Right cardiac atrium (tissue), 5 donors: ENCODE results near the gene VILL. TPM values are rescaled to one million over a fixed set of nuclear protein-coding genes. Genes with fewer than 3 reads are reported as not detected.

Experiments used
- ATAC-seq, 2 donors: fragments of 200-7000 bp; cut with Tn5 transposase; one replicate each; pipeline versions ENCODE4 v1.8.0 to v1.9.1; 2020; ENCODE audit warnings: moderate library complexity in 2 of 2, mild to moderate bottlenecking in 1 of 2
- DNase-seq, 3 donors: peaks; one replicate each; pipeline ENCODE4 v3.0.0-alpha.2; 2020
- H3K27ac ChIP-seq: one replicate; pipeline ENCODE4 v1.5.1; 2013; ENCODE audit warnings: mild to moderate bottlenecking, low read length, control low read depth, moderate library complexity
- H3K27me3 ChIP-seq: one replicate; pipeline ENCODE4 v1.6.1; 2013; ENCODE audit not compliant: control insufficient read depth, insufficient read depth
- H3K4me1 ChIP-seq: one replicate; pipeline ENCODE4 v1.6.1; 2013; ENCODE audit warnings: low read length; ENCODE audit not compliant: control insufficient read depth, insufficient read depth
- H3K4me3 ChIP-seq: one replicate; pipeline ENCODE4 v1.5.1; 2013; ENCODE audit warnings: low read length, control low read depth
- H3K9me3 ChIP-seq: one replicate; pipeline ENCODE4 v1.6.1; 2013; ENCODE audit warnings: low read length; ENCODE audit not compliant: control insufficient read depth
- WGBS: extraction: QIAGEN DNeasy Blood & Tissue Kit; methylation state at CpG from one replicate; pipeline ENCODE4 v1.1.7; 2013; 5-methylcytosine and 5-hydroxymethylcytosine counted together
- intact Hi-C, 4 donors: fragments of 100-400 bp; cut with DNase I; formaldehyde crosslinking; loops; one replicate each; pipeline versions ENCODE4 v1.11.0 to v1.14.0; 2022 to 2023
- polyA plus RNA-seq: library from polyadenylated mRNA; stranded (reverse); fragments of 200-250 nt; gene quantifications from one replicate; pipeline ENCODE4 v1.2.3, GENCODE V29; 2013
- total RNA-seq, 4 donors: library from RNA; stranded (reverse); fragmentation: NEBNext Ultra II Directional; extraction: Animal tissue kit (Norgen Biotek cat#: 25700); gene quantifications; one replicate each; pipeline ENCODE4 v1.2.1, GENCODE V29; 2021
- donor health status: healthy with polysubstance abuse.
- donor health status: DM: no; HTN: yes; CAD: no.
- donor health status: DM: no; HTN: no; CAD: no.
- donor health status: DM: no; HTN: yes; CAD: no; lungs with severe emphysema.
- donor health status: DM: yes; HTN: yes; CAD: no.

VILL gene
- total and polyA plus RNA-seq, 5 donors, result 4.0 to 9.7 (median 8.4) TPM

DNA sequence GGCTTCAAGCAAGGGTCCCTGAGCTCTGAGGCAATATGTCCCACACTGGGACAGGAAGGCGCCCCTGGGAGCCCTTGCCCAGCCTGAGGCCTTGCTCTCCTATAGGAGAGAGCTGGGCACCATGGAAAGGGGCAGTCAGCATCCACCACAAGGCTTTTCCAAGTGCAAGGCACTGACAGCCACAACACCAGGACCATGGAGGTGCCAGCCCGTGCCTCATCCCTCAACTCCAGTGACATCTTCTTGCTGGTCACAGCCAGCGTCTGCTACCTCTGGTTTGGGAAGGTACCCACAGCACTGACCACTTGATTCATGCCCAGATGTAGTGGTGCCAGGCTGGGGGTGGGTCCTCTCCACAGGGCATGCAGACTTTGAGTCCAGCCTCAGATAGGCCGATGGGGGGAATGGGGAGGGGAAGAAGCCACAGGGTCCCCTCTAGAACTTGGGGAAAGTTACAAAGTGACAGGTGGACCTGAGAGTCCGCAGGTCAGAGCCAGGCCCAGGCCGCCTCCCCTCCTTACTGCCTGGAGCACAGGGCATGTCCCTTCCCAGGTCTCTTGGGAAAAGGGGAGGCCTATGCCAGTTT lies 11.8 kb downstream of the VILL start:
- Histone ChIP-seq H3K4me3 (no peak overlapping the region), H3K4me1 (no peaks in the 10 kb centered on the region), H3K27ac (no peak overlapping the region), H3K27me3 (no peaks in the 10 kb centered on the region), H3K9me3 (no peaks in the 10 kb centered on the region)
- DNase-seq (peak in 2 of 3 donors; percentile 14 to 50), ATAC-seq (no peak)
- intact Hi-C loops, result no loop called here
- 98% methylated on average over 6 of the region's 6 CpGs for WGBS

DNA sequence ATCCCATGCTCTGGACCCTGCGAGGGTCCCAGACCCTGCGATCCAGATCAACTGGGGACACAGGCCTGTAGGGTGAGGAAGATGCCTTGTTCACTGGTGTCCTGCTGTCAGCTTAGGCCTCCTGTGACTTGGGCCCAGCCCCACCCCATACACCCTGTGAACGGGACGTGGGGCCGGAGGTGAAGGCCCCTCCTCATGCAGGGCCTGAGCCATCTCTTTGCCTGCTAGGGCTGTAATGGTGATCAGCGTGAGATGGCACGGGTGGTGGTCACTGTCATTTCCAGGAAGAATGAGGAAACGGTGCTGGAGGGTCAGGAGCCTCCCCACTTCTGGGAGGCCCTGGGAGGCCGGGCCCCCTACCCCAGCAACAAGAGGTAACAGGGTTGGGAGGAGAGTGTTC lies 12.4 kb downstream of the VILL start:
- Histone ChIP-seq H3K4me1 (no peaks in the 10 kb centered on the region), H3K27me3 (no peaks in the 10 kb centered on the region), H3K9me3 (no peaks in the 10 kb centered on the region), H3K4me3 (no peak overlapping the region), H3K27ac (no peak overlapping the region)
- intact Hi-C loops, result no loop called here
- ATAC-seq (no peak), DNase-seq (peak in 2 of 3 donors; percentile 19 to 60)
- WGBS, result 79% methylated on average over 9 of the region's 9 CpGs

DNA sequence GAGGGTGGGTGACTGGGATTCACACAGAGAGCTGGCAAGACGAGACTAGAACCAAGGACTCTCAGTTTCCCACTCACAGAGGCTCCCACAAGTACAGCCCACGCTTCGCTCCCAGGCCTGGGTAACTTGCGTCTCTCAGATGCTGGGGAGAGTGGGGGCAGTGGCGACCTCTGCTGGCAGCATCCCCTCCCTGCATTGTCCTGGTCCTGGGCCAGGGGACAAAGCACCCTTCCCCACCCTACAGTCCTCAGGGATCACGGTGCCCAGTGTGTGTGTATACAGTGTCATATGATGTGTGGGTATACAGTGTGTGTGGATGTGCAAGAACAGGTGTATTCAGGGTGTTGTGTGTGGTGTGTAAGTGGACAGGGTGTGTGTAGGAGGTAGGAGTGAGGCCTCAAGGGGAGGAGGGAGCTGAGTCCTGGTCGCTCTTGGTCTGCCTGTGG lies 12.8 kb downstream of the VILL start:
- no peaks in the 10 kb centered on the region for H3K27me3 ChIP-seq
- no peak overlapping the region for H3K27ac ChIP-seq
- intact Hi-C loops, result no loop called here

DNA sequence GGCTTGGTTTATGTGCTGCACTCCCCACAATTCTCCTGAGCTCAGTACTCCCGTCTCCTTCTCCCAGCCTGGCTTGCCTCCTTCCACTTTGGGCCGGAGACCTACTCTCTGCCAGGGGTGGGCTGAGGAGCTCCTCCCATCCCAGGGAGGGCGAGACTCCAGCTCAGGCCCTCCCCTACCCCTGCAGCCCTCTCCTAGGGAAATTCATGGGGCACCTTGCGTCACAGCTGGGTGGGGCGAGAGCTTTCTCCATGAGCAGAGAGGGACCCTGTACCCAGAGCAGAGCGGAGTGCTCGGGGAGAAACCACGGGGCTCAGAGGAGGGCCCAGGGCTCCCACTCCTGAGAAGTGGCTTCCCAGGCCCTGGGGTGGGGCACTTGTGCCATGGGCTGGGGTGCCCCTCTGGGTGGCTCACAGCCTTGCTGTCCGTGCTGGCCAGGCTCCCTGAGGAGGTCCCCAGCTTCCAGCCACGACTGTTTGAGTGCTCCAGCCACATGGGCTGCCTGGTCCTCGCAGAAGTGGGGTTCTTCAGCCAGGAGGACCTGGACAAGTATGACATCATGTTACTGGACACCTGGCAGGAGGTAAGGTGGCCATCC lies 13.3 kb downstream of the VILL start:
- ATAC-seq (peak; percentile 52 to 53), DNase-seq (peak; percentile 83 to 91 (median 87))
- H3K9me3 ChIP-seq, result no peaks in the 10 kb centered on the region
- intact Hi-C loops, result no loop called here
- no peaks in the 10 kb centered on the region for H3K4me1 ChIP-seq
- H3K27ac ChIP-seq, result peak overlapping the region; percentile 34
- 68% methylated on average over 11 of the region's 11 CpGs for WGBS
- no peak overlapping the region for H3K4me3 ChIP-seq
- H3K27me3 ChIP-seq, result no peaks in the 10 kb centered on the region

More for the DNA sequence above, 12.8 kb downstream of the VILL start:
- Histone ChIP-seq H3K4me1 (no peaks in the 10 kb centered on the region), H3K4me3 (no peak overlapping the region), H3K9me3 (no peaks in the 10 kb centered on the region)
- DNase-seq (peak; percentile 69 to 88 (median 88)), ATAC-seq (peak; percentile 23 to 33)
- WGBS, result 35% methylated on average over 7 of the region's 7 CpGs

DNA sequence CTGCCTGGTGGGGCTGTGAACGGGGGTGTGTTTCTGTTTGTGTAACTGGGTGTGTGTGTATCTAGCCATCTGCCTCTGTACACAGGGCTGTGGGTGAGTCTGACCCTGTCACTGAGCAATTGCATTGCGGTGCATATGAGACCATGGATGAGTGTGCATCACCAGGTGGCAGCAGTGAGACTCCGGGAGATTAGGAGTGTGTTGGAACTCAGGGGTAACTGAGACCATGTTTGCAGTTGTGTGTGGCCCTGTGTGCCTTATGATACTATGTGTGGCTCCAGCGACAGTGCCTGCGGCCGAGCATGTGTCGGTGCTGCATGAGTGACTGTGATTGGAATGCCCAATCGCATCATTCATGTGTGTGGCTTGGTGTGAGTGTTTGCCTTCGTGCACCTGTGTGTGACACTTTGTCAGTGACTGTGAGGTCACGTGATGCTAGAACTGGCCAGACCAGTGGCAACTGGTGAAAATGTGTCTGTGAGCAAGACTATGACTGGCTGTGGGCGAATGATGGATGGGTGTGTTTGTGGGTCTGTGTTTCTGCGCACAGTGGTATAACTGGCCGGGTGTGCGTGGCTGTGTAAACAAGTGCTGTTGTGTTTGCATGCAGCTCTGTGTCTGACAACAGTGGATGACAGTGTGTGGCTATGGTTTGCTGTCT lies 14.0 kb downstream of the VILL start:
- intact Hi-C loops, result no loop called here
- ATAC-seq (peak; percentile 67 to 76), DNase-seq (peak; percentile 81 to 94 (median 87))
- WGBS, result 64% methylated on average over 14 of the region's 14 CpGs
- H3K9me3 ChIP-seq, result no peaks in the 10 kb centered on the region
- no peaks in the 10 kb centered on the region for H3K4me1 ChIP-seq
- H3K27ac ChIP-seq, result peak overlapping the region; percentile 38
- no peak overlapping the region for H3K4me3 ChIP-seq
- H3K27me3 ChIP-seq, result no peaks in the 10 kb centered on the region

DNA sequence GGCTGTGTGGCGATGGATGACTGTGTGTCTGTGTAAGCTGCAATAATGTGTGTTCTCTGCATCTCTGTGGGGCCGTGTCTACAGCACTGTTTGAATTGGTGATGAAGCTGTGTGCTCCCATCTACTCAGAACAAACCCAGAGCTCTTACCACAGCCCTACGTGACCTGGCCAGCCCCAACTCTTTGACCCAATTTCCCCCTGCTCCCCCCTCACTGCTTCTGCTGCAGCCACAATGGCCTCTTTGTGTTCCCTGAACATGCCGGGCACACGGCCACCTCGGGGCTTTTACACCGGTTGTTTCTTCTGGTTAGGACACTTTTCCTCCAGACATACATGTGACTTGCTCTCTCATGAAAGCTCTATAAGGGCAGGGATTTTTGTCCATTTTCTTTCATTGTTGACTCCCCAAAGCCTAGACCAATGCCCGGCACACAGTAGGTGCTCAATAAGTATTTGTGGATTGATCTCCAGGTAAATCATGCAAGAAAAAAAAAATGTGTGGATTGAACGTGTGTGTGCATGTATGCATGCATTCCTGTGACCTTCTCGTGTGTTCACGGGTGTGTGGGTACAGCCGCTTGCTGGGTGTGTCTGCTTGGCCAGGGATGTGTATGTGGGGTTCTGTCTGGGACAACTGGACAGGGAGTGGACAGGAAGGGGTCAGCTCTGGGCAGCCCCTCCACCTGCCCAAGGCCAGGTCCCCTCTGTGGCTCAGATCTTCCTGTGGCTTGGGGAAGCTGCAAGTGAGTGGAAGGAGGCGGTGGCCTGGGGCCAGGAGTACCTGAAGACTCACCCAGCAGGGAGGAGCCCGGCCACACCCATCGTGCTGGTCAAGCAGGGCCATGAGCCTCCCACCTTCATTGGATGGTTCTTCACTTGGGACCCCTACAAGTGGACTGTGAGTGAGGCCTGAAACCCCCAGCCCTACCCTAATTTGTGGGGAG lies 14.8 kb downstream of the VILL start:
- H3K27me3 ChIP-seq, result no peaks in the 10 kb centered on the region
- ATAC-seq (peak; percentile 48 to 66), DNase-seq (peak; percentile 85 to 95 (median 93))
- H3K27ac ChIP-seq, result peak overlapping the region; percentile 38
- no peaks in the 10 kb centered on the region for H3K4me1 ChIP-seq
- WGBS, result 68% methylated on average over 15 of the region's 15 CpGs
- H3K4me3 ChIP-seq, result no peak overlapping the region
- H3K9me3 ChIP-seq, result no peaks in the 10 kb centered on the region
- intact Hi-C loops, result no loop called here

DNA sequence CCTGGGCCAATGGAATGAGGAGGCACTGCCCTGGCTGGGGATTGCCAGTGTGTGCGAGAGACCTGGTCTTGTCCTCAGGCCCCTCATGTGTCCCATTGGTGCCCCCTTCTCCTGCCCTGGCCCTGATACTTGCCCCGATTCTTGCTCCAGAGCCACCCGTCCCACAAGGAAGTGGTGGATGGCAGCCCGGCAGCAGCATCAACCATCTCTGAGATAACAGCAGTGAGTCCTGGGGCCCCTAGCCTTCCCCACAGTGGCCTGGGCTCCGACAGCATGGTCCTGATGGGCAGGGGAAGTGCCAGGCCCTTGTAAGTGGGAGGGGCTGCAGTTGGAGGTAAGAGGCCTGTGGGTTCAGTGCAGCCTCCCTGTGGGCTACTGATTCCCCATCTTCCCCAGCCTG lies 15.4 kb downstream of the VILL start:
- H3K4me1 ChIP-seq, result no peaks in the 10 kb centered on the region
- WGBS, result 87% methylated on average over 5 of the region's 5 CpGs
- ATAC-seq, result no peak
- intact Hi-C loops, result no loop called here
- H3K27ac ChIP-seq, result no peak overlapping the region
- no peaks in the 10 kb centered on the region for H3K27me3 ChIP-seq
- peak in 2 of 3 donors; percentile 18 to 49 for DNase-seq
- H3K4me3 ChIP-seq, result no peak overlapping the region
- H3K9me3 ChIP-seq, result no peaks in the 10 kb centered on the region

DNA sequence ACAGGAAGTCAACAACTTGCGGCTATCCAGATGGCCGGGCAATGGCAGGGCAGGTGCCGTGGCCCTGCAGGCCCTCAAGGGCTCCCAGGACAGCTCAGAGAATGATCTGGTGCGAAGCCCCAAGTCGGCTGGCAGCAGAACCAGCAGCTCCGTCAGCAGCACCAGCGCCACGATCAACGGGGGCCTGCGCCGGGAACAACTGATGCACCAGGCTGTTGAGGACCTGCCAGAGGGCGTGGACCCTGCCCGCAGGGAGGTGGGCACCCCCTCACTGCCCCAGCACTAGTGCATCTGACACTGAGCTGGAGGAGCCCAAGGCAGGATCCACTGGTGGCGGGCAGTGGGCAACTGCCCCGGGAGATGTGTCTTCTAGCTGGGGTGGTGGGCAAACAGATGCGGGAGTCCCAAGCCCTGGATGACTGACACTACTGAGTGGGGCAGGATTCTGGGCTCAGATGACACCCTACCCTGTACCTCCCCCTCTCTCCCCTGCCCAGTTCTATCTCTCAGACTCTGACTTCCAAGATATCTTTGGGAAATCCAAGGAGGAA lies 15.9 kb downstream of the VILL start:
- Histone ChIP-seq H3K4me3 (no peak overlapping the region), H3K27me3 (no peaks in the 10 kb centered on the region), H3K27ac (no peak overlapping the region), H3K4me1 (no peaks in the 10 kb centered on the region), H3K9me3 (no peaks in the 10 kb centered on the region)
- 94% methylated on average over 16 of the region's 16 CpGs for WGBS
- DNase-seq (peak in 1 of 3 donors; percentile 62), ATAC-seq (no peak)
- intact Hi-C loops, result no loop called here

DNA sequence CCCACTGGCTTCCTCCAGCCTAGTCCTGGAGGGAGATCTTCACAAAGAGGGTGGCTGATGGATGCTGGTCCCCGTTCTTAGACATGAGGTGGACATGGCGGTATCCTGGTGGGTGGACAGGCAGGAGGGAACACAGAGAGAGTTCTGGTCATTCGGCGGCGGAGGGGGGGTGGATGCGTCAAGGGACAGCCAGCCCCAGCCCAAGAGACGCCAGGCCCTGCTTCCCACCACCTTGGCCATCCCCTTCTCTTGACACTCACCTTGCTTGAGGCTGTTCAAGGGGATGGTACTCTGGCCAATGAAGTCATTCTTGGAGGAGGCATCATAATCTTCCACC lies 17.1 kb downstream of the VILL start:
- DNase-seq (peak; percentile 14 to 61 (median 47)), ATAC-seq (no peak)
- H3K4me1 ChIP-seq, result no peaks in the 10 kb centered on the region
- H3K9me3 ChIP-seq, result no peaks in the 10 kb centered on the region
- no peaks in the 10 kb centered on the region for H3K27me3 ChIP-seq
- no peak overlapping the region for H3K4me3 ChIP-seq
- H3K27ac ChIP-seq, result no peak overlapping the region
- intact Hi-C loops, result no loop called here
- WGBS, result 95% methylated on average over 7 of the region's 7 CpGs

DNA sequence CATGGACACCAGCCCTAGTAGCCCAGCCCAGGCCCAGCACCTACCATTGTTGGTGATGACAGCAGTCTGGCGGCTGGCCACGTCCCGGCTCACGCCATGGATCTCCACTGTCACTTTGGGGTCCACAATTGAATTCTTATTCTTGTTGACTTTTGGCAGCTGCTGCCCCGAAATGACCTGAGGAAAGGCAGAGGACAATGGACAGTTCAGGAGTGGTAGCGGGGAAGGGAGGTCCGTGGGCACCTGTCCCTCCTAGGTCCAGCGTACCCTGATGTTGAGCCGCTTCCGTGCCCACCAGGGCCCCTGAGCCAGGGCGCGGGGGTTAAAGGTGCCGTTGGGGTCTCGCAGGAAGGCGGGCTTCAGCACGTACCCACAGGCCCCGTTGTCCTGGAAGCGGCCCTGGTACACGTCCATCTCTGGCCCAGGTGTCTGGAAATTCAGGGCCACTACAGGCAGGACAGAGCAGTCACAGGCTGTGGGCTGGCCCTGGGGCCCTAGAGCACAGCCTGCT lies 17.7 kb downstream of the VILL start:
- no peak overlapping the region for H3K4me3 ChIP-seq
- no peaks in the 10 kb centered on the region for H3K9me3 ChIP-seq
- 87% methylated on average over 19 of the region's 19 CpGs for WGBS
- DNase-seq, result peak; percentile 33 to 74 (median 67)
- intact Hi-C loops, result no loop called here
- ATAC-seq, result no peak
- H3K4me1 ChIP-seq, result no peaks in the 10 kb centered on the region
- H3K27ac ChIP-seq, result no peak overlapping the region
- no peaks in the 10 kb centered on the region for H3K27me3 ChIP-seq
